Measurements from ENCODE around the gene TMEM18.

The TMEM18 gene

DNA sequence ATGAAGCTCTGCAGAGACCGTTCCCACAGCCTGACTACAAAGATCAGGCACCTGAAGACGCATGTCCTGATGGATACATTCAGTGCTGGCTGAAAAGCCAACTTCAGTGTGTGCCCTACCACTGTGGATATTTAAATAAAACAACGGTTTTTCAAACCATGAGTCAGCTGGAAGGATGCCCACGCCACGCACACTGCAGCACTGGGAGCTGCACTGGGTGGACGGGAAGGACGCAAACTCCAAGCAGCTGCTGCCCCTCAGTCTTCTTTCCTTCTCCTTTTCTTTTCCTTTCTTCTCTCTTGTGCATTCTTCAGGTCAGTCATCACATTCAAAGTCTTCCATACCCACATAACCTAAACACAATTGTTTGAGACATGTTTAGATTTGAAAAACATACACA lies 7.9 kb downstream of the TMEM18 start:
- DNase-seq (ENCODE audit: low read depth) = no peak
- no peak overlapping the region for H3K4me3 ChIP-seq (ENCODE audit: low read depth, low read length)
- TF ChIP-seq, protein P1, sequence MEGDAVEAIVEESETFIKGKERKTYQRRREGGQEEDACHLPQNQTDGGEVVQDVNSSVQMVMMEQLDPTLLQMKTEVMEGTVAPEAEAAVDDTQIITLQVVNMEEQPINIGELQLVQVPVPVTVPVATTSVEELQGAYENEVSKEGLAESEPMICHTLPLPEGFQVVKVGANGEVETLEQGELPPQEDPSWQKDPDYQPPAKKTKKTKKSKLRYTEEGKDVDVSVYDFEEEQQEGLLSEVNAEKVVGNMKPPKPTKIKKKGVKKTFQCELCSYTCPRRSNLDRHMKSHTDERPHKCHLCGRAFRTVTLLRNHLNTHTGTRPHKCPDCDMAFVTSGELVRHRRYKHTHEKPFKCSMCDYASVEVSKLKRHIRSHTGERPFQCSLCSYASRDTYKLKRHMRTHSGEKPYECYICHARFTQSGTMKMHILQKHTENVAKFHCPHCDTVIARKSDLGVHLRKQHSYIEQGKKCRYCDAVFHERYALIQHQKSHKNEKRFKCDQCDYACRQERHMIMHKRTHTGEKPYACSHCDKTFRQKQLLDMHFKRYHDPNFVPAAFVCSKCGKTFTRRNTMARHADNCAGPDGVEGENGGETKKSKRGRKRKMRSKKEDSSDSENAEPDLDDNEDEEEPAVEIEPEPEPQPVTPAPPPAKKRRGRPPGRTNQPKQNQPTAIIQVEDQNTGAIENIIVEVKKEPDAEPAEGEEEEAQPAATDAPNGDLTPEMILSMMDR (IDR thresholded peaks at IDR 0.05; ENCODE audit: low read depth, low read length, missing control alignments) = no peak

DNA sequence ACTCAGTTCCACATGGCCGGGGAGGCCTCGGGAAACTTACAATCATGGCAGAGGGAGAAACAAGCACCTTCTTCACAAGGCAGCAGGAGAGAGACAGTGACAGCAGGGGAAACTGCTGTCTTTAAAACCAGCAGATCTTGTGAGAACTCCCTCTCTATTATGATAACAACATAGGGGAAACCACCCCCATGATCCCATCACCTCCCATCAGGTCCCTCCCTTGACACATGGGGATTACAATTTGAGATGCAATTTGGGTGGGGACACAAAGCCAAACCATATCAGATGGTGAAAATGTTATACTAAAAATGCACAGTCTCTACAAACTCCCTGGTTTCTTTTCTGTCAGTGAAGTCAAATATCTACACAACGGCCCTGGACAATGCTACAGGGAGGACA lies 9.2 kb downstream of the TMEM18 start:
- no peak overlapping the region for H3K4me3 ChIP-seq (ENCODE audit: low read depth, low read length)
- DNase-seq (ENCODE audit: low read depth) = no peak
- TF ChIP-seq, protein P1 (IDR thresholded peaks at IDR 0.05; ENCODE audit: low read depth, low read length, missing control alignments) = no peak

DNA sequence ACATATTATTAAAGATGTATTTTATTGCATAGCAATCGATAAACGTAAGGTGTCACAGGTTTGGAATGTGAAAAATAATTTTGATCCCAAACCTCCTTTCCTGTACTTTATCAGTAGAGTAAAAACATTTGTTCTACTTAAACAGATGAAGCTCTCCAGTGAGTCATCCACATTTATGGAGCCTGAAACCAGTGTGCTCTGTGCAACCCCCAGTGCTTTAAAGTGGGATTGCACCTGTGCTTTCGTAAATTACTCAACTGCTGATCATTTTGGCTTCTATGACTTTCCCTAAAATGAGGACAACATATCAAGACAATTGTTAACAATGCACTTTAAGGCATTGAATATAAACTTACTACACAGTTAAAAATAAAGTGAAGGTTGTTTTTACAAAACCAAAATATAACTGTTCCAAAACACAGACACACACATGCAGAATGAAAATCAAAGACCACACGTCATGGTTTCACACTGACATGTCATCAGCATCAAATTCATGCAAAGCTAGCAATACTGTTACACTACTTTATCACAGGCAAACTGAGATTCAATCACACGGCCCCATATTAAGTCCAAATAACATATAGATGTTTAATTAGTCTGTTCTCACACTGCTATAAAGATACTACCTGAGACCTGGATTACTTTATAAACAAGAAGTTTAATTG lies 9.7 kb downstream of the TMEM18 start:
- TF ChIP-seq, protein P1 (IDR thresholded peaks at IDR 0.05; ENCODE audit: low read depth, low read length, missing control alignments) = peak; percentile 32
- no peak overlapping the region for H3K4me3 ChIP-seq (ENCODE audit: low read depth, low read length)
- no peak for DNase-seq (ENCODE audit: low read depth)

DNA sequence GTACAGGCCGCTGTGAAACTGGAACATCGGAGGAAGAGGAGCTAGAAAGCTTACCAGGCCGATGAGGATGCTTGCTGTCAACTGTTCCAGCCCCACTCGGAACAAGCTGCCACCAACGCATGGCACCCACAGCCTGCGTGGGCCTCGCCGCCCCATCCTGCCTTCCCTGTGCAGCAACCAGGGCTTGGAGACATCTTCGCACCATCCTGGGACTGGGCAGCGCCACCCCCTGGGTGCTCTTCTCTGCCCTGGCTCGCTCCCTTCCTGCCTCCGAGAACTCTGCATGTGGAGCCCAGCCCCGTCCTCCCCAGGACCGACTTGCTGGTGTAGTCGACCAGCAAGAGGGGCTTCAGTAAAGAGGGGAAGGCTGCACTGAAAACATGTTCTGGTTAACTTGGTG lies 10.8 kb downstream of the TMEM18 start:
- no peak for DNase-seq (ENCODE audit: low read depth)
- TF ChIP-seq, protein P1 (IDR thresholded peaks at IDR 0.05; ENCODE audit: low read depth, low read length, missing control alignments) = no peak
- H3K4me3 ChIP-seq (ENCODE audit: low read depth, low read length) = no peak overlapping the region

DNA sequence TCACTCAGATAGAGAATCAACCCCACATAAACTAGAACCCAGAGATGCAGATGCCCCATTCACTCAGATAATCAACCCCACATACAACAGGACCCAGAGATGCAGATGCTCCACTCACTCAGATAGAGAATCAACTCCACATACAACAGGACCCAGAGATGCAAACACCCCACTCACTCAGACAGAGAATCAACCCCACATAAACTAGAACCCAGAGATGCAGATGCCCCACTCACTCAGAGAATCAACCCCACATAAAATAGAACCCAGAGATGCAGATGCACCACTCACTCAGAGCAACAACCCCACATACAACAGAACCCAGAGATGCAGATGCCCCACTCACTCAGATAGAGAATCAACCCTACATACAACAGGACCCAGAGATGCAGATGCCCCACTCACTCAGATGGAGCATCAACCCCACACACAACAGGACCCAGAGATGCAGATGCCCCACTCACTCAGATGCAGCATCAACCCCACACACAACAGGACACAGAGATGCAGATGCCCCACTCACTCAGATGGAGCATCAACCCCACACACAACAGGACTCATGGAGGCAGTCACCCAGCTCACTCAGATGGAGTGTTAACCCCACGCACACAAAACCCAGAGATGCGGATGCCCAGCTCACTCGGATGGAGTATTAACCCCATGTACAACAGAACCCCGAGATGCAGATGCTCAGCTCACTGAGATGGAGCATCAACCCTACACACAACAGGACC lies 11.7 kb downstream of the TMEM18 start:
- TF ChIP-seq, protein P1 (IDR thresholded peaks at IDR 0.05; ENCODE audit: low read depth, low read length, missing control alignments) = no peak
- DNase-seq (ENCODE audit: low read depth) = no peak
- no peak overlapping the region for H3K4me3 ChIP-seq (ENCODE audit: low read depth, low read length)

DNA sequence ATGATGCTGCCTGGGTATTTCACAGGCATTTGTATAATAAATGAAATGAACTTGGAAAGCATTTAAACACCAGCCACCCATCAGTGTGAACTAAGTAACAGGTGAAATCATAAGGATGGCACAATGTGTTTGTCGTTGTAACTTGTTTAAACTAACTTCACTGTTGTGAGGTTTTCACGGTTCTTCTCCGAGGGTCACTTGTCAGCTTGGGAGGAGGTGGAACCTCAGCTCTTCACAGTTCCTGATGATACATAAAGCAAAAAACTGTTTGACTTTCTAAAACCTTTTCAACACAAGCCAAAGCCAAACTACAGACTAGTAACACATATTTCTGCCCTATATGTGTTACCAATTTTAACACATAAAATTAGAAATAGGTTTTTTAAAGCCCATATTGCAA lies 13.1 kb downstream of the TMEM18 start:
- no peak for DNase-seq (ENCODE audit: low read depth)
- TF ChIP-seq, protein P1 (IDR thresholded peaks at IDR 0.05; ENCODE audit: low read depth, low read length, missing control alignments) = no peak
- no peak overlapping the region for H3K4me3 ChIP-seq (ENCODE audit: low read depth, low read length)
